Mucosa of descending colon (tissue), 3 donors: Measurements from ENCODE around the gene NFE2L3. TPM values are rescaled to one million over a fixed set of nuclear protein-coding genes. Genes with fewer than 3 reads are reported as not detected.
"Not testable (repeated sequence)": the region's sequence is repeated elsewhere in the genome, so short reads cannot be mapped to it uniquely, and the experiment has no call there.

Experiments
- ATAC-seq: fragments of 200-7000 bp; cut with Tn5 transposase; one replicate; pipeline ENCODE4 v1.9.1; 2020; ENCODE audit warnings: mild to moderate bottlenecking, moderate library complexity
- DNase-seq, 3 donors: peaks; one replicate each; pipeline ENCODE4 v3.0.0-alpha.2; 2020
- H3K36me3 ChIP-seq: fragments of 200-600 bp; one replicate; pipeline ENCODE4 v1.8.0; 2021; ENCODE audit warnings: low read depth, mild to moderate bottlenecking
- H3K4me1 ChIP-seq: fragments of 200-600 bp; one replicate; pipeline ENCODE4 v1.8.0; 2021; ENCODE audit warnings: low read depth, mild to moderate bottlenecking
- H3K4me3 ChIP-seq: fragments of 200-600 bp; one replicate; pipeline ENCODE4 v1.8.0; 2021; ENCODE audit warnings: mild to moderate bottlenecking
- H3K9me3 ChIP-seq: fragments of 200-600 bp; one replicate; pipeline ENCODE4 v1.8.0; 2021; ENCODE audit warnings: mild to moderate bottlenecking
- intact Hi-C, 2 donors: fragments of 100-400 bp; cut with DNase I in 1 of 2; cut with micrococcal nuclease in 1 of 2; formaldehyde crosslinking; loops; one replicate each; pipeline versions ENCODE4 v1.11.0 to v1.11.1; 2022; cut with DNase I, micrococcal nuclease
- total RNA-seq, 3 donors: library from RNA; stranded (reverse); fragmentation: NEBNext Ultra II Directional in 2 of 3; extraction: Animal tissue kit (Norgen Biotek cat#: 25700) in 2 of 3; gene quantifications; one replicate each; pipeline versions ENCODE4 v1.2.1 to v1.2.4, GENCODE V29; 2021 to 2023
- TF ChIP-seq, protein P1 (sequence below): fragments of 200-600 bp; IDR thresholded peaks from one replicate; pipeline ENCODE4 v1.8.0; 2022; ENCODE audit warnings: antibody characterized with exemption, mild to moderate bottlenecking
- donor health status: DM: no; HTN: no; CAD: no; lungs with moderate emphysema.
- donor health status: DM: no; HTN: no; CAD: no.
- donor health status: DM: no; HTN: yes; CAD: no.

NFE2L3 gene
- total RNA-seq, 3 donors from 2014 or later, result 7.3 to 12.2 (median 8.4) TPM

DNA sequence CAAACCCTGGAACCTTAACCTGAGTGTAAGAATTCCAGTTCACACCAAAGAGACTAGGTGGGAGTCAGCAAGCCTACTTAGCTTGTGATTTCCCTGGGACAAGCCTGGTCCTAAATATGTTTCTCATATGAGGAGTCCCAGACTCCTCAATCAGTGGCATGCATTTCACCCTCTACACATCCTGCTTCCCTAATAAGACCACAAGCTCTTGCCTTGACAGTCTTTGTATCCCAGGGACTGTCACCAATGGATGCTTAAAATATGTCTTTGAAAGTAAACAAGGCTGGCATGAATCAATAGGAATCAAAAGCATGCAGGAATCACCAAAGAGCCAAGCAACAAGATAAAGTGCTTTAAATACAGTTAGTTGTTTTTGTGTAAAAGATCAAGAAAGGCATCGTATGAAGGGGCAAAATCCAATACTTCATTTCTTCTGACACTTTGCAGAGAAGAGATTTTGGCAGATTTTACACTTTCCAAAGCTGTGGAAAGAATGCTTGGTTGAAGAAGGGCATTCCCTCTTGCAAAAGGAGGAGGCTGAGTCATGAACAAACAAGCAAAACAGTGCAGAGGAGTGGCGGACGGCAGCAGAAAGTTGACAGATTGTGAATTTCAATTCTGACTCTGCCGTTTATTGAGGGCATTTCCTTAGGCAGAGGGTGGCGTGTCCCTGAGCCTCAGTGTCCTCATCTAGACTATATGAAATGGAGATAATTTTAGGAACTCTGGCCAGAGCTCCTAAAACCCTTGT lies 8.5 kb upstream of the NFE2L3 start:
- Histone ChIP-seq H3K36me3 (no peaks in the 10 kb centered on the region), H3K4me1 (no peaks in the 10 kb centered on the region), H3K9me3 (no peaks in the 10 kb centered on the region), H3K4me3 (no peak overlapping the region)
- TF ChIP-seq, protein P1, sequence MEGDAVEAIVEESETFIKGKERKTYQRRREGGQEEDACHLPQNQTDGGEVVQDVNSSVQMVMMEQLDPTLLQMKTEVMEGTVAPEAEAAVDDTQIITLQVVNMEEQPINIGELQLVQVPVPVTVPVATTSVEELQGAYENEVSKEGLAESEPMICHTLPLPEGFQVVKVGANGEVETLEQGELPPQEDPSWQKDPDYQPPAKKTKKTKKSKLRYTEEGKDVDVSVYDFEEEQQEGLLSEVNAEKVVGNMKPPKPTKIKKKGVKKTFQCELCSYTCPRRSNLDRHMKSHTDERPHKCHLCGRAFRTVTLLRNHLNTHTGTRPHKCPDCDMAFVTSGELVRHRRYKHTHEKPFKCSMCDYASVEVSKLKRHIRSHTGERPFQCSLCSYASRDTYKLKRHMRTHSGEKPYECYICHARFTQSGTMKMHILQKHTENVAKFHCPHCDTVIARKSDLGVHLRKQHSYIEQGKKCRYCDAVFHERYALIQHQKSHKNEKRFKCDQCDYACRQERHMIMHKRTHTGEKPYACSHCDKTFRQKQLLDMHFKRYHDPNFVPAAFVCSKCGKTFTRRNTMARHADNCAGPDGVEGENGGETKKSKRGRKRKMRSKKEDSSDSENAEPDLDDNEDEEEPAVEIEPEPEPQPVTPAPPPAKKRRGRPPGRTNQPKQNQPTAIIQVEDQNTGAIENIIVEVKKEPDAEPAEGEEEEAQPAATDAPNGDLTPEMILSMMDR, result no peak
- DNase-seq (no peak), ATAC-seq (no peak)
- intact Hi-C loops, result no loop called here

DNA sequence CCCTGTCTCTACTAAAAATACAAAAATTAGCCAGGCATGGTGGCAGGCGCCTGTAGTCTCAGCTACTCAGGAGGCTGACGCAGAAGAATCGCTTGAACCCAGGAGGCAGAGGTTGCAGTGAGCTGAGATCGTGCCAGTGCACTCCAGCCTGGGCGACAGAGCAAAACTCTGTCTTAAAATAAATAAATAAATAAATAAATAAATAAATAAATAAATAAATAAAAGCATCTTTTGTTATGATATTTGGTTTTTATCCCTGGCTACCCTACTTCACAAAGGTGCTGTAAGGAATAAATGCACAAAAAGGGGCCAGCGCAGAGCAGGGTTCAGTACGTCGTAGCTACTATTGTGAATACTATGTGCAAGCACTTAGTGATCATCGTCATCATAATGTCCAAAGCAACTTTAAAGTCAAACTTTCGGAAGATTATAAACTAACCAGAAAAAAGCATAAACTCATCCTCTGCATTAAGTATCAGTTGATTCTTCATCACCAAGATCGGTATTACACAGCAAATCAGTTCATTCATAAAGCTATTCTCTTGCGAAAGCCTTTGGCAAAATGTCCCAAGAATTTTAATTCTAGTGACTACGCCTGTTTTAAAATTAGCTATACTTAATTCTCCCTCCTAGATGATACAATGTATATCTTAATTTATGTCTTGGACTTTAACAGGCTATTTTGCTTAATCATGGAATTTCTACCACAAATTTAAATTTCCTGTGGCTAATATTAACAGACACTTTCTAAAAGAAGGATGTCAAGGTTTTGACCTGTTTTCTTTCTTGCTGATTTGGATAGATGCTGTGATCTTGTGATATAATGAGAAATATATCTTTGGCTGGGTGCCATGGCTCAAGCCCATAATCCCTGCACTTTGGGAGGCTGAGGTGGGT lies 7.6 kb upstream of the NFE2L3 start:
- DNase-seq, result no peak
- no peak for ATAC-seq
- TF ChIP-seq, protein P1, result no peak
- no peaks in the 10 kb centered on the region for H3K36me3 ChIP-seq
- intact Hi-C loops, result no loop called here
- H3K4me1 ChIP-seq, result no peaks in the 10 kb centered on the region
- no peak overlapping the region for H3K4me3 ChIP-seq
- H3K9me3 ChIP-seq, result no peaks in the 10 kb centered on the region

DNA sequence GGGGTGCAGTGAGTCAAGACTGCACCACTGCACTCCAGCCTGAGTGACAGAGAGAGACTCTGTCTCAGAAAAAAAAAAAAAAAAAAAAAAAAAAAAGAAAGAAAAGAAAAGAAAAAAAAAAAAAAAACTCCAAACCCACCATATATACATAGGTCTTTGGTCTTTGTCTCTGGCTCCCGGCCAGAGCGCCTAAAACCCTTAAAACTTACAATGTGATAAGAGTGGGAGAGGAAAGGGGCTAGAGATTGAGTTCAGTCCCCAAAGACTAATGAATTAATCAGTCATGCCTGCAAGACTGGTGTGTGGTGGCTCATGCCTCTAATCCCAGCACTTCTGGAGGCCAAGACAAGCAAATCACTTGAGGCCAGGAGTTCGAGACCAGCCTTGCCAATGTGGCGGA lies 6.8 kb upstream of the NFE2L3 start:
- no peaks in the 10 kb centered on the region for H3K36me3 ChIP-seq
- intact Hi-C loops, result no loop called here
- ATAC-seq, result no peak

DNA sequence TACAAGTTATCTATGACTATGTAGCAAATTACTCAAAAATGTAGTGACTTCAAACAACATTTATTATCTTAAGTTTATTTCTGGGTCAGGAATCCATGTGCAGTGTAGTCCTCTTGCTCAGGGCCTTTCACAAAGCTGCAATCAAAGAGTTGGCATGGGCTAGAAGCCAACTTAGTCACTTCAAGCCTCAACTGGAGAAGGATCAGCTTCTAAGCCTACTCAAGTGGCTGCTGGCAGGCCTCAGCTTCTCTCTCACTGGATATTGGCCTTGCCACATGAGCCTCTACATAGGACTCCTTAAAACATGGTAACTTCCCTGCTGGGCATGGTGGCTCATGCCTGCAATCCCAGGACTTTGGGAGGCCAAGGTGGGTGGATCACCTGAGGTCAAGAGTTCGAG lies 5.0 kb upstream of the NFE2L3 start:
- Histone ChIP-seq H3K4me1 (no peaks in the 10 kb centered on the region), H3K4me3 (no peak overlapping the region), H3K9me3 (no peaks in the 10 kb centered on the region), H3K36me3 (no peaks in the 10 kb centered on the region)
- intact Hi-C loops, result no loop called here
- no peak for DNase-seq
- no peak for ATAC-seq
- TF ChIP-seq, protein P1, result no peak

More for the DNA sequence above, 6.8 kb upstream of the NFE2L3 start:
- Histone ChIP-seq H3K4me3 (no peak overlapping the region), H3K9me3 (no peaks in the 10 kb centered on the region), H3K4me1 (no peaks in the 10 kb centered on the region)
- no peak for DNase-seq
- TF ChIP-seq, protein P1, result no peak

DNA sequence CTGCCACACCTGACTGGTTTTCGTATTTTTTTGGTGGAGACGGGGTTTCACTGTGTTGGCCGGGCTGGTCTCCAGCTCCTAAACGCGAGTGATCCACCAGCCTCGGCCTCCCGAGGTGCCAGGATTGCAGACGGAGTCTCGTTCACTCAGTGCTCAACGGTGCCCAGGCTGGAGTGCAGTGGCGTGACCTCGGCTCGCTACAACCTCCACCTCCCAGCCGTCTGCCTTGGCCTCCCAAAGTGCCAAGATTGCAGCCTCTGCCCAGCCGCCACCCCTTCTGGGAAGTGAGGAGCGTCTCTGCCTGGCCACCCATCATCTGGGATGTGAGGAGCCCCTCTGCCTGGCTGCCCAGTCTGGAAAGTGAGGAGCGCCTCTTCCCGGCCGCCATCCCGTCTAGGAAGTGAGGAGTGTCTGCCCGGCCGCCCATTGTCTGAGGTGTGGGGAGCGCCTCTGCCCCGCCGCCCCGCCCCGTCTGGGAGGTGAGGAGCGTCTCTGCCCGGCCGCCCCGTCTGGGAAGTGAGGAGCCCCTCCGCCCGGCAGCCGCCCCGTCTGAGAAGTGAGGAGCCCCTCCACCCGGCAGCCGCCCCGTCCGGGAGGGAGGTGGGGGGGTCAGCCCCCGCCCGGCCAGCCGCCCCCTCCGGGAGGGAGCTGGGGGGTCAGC lies 4.2 kb upstream of the NFE2L3 start:
- DNase-seq, H3K4me1 ChIP-seq, intact Hi-C loops, H3K4me3 ChIP-seq, ATAC-seq, H3K36me3 ChIP-seq, H3K9me3 ChIP-seq: not testable (repeated sequence)

DNA sequence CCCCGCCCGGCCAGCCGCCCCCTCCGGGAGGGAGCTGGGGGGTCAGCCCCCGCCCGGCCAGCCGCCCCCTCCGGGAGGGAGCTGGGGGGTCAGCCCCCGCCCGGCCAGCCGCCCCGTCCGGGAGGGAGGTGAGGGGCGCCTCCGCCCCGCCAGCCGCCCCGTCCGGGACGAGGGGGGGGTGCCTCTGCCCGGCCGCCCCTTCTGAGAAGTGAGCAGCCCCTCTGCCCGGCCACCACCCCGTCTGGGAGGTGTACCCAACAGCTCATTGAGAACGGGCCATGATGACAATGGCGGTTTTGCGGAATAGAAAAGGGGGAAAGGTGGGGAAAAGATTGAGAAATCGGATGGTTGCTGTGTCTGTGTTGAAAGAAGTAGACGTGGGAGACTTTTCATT lies 3.7 kb upstream of the NFE2L3 start:
- intact Hi-C loops, DNase-seq, H3K4me3 ChIP-seq, H3K9me3 ChIP-seq, ATAC-seq, H3K4me1 ChIP-seq, H3K36me3 ChIP-seq: not testable (repeated sequence)
